ENCODE measurements around the gene CADM2. TPM values are rescaled to one million over a fixed set of nuclear protein-coding genes. Genes with fewer than 3 reads are reported as not detected.

Gene CADM2
- total and polyA plus RNA-seq, 8 donors = 0.28 to 4.6 (median 0.42) TPM

DNA sequence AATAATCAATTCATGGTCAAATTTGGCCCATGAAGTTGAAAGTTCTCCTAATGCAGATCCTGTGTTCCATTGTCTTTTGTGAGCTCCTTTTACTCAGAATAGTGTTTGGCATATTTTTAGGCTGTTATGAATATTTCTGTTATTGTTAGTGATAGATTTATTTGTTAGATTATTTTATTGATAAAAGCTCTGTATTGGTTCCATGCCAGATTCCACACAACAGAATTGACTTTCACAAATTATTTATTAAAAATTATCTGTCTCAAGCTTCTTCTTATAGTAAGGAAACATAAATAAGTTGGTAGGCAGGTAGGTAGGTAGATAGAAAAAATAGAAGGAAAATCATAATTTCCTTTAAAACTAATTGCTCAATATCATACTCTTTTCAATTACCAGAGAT, 557.4 kb downstream of the CADM2 start:
- Histone ChIP-seq H3K27ac (no peak overlapping the region), H3K36me3 (no peaks in the 10 kb centered on the region), H3K9me3 (no peaks in the 10 kb centered on the region), H3K27me3 (no peaks in the 10 kb centered on the region), H3K4me1 (no peaks in the 10 kb centered on the region), H3K4me3 (no peak overlapping the region)
- TF ChIP-seq, protein P1, sequence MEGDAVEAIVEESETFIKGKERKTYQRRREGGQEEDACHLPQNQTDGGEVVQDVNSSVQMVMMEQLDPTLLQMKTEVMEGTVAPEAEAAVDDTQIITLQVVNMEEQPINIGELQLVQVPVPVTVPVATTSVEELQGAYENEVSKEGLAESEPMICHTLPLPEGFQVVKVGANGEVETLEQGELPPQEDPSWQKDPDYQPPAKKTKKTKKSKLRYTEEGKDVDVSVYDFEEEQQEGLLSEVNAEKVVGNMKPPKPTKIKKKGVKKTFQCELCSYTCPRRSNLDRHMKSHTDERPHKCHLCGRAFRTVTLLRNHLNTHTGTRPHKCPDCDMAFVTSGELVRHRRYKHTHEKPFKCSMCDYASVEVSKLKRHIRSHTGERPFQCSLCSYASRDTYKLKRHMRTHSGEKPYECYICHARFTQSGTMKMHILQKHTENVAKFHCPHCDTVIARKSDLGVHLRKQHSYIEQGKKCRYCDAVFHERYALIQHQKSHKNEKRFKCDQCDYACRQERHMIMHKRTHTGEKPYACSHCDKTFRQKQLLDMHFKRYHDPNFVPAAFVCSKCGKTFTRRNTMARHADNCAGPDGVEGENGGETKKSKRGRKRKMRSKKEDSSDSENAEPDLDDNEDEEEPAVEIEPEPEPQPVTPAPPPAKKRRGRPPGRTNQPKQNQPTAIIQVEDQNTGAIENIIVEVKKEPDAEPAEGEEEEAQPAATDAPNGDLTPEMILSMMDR (IDR thresholded peaks at IDR 0.05) = no peak
- DNase-seq = no peak
- ATAC-seq = no peak
- intact Hi-C loops (cut with DNase I) = no loop called here
- no peak for FAIRE-seq

DNA sequence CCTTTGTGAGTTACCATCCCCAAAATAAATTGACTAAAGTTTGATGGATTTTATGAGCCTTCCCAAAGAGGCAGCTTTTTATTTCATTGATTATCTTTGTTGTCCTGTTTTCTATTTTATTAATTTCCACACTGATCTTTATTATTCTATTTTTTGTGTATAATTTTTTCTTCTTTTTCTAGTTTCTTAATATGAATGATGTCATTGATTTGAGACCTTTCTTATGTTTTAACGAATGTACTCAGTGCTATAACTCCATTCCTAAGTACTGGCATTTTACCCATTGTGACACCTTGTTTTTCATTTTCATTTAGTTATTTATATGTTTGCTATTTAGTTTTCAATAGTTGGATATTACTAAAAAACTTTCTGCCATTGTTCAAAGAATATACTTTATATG, 565.3 kb downstream of the CADM2 start:
- Histone ChIP-seq H3K27me3 (no peaks in the 10 kb centered on the region), H3K9me3 (no peaks in the 10 kb centered on the region), H3K27ac (no peak overlapping the region), H3K4me1 (no peaks in the 10 kb centered on the region), H3K36me3 (no peaks in the 10 kb centered on the region), H3K4me3 (no peak overlapping the region)
- DNase-seq = no peak
- FAIRE-seq = no peak
- intact Hi-C loops (cut with DNase I) = no loop called here
- TF ChIP-seq, protein P1 (IDR thresholded peaks at IDR 0.05) = no peak
- WGBS, 2 donors = 71 to 83% methylated on average over 1 of the region's 1 CpG
- ATAC-seq = no peak

DNA sequence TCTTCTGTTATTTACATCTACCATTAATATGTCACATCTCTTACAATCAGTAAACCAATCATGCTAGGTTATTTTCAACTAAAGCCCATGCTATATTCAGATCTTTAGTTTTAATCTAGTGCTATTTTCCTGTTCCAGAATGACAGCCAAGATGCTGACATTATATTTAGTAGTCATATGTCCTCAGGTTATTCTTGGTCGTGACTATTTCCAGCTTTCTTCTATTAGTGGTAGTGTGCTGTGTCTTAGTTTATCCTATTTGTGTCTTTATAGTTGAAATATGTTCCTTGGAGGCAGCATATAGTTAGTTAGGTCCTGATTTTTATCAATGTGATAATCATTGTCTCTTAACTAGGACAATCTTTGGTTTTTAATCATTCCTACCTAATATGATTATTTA, 566.5 kb downstream of the CADM2 start:
- H3K27me3 ChIP-seq = no peaks in the 10 kb centered on the region
- no peak overlapping the region for H3K4me3 ChIP-seq
- ATAC-seq = no peak
- 57 to 61% methylated on average over 1 of the region's 1 CpG for WGBS, 2 donors
- DNase-seq = no peak
- H3K36me3 ChIP-seq = no peaks in the 10 kb centered on the region
- H3K9me3 ChIP-seq = no peaks in the 10 kb centered on the region
- intact Hi-C loops (cut with DNase I) = no loop called here
- FAIRE-seq = no peak
- no peaks in the 10 kb centered on the region for H3K4me1 ChIP-seq
- TF ChIP-seq, protein P1 (IDR thresholded peaks at IDR 0.05) = no peak
- no peak overlapping the region for H3K27ac ChIP-seq

GRCh38 chr3:85533586-85533985, 574.8 kb downstream of the CADM2 start:
- Histone ChIP-seq H3K4me3 (no peak overlapping the region), H3K36me3 (no peaks in the 10 kb centered on the region), H3K9me3 (no peaks in the 10 kb centered on the region), H3K4me1 (no peaks in the 10 kb centered on the region), H3K27me3 (no peaks in the 10 kb centered on the region), H3K27ac (no peak overlapping the region)
- intact Hi-C loops (cut with DNase I) = no loop called here
- DNase-seq = no peak
- no peak for ATAC-seq
- TF ChIP-seq, protein P1 (IDR thresholded peaks at IDR 0.05) = no peak
- WGBS, 2 donors = 81 to 83% methylated on average over 2 of the region's 2 CpGs
- FAIRE-seq = no peak

DNA sequence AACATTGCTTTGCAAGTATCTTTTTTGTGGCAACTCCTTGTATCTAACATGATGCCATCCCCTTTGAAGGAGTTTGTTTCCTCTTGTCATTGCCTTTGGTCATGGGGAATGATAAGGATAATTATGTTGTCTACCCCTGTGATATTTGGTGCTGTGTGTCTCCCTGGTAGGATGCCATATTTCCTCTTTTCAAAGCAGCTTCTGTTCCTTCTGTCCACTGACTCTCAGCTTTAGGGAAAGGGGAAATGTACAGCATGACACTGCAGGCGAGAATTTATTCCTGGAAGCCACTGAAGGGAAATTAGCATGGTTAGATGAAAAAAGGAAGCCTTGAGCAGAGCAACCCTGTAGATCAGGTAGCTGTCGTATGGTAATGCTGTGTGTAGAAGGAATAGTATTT, 576.7 kb downstream of the CADM2 start:
- H3K27ac ChIP-seq = no peak overlapping the region
- no peak for DNase-seq
- no peaks in the 10 kb centered on the region for H3K9me3 ChIP-seq
- no peak overlapping the region for H3K4me3 ChIP-seq
- intact Hi-C loops (cut with DNase I) = no loop called here
- no peaks in the 10 kb centered on the region for H3K27me3 ChIP-seq
- ATAC-seq = peak in 1 of 4 donors; percentile 37
- FAIRE-seq = no peak
- no peaks in the 10 kb centered on the region for H3K4me1 ChIP-seq
- H3K36me3 ChIP-seq = no peaks in the 10 kb centered on the region
- WGBS, 2 donors = 72 to 82% methylated on average over 2 of the region's 2 CpGs
- TF ChIP-seq, protein P1 (IDR thresholded peaks at IDR 0.05) = no peak

Measured in pancreas (tissue), 10 donors.